HG03439 (cell line): Measurements from ENCODE around the gene ZFAND2B.

Source experiments
- ATAC-seq: cut with Tn5 transposase; IDR thresholded peaks from one replicate; pipeline ENCODE4 v1.9.1; 2021; ENCODE audit warnings: mild to moderate bottlenecking, moderate library complexity; ENCODE audit not compliant: unreplicated experiment

The ZFAND2B gene

GRCh38 chr2:219206328-219207133 lies at the start of gene ZFAND2B:
ZFAND2B (plus strand) TSS chr2:219206782; CDS start chr2:219206988, 206 bp downstream.
- peak; percentile 96 for ATAC-seq

- no peak for ATAC-seq
Measured at GRCh38 chr2:219157396-219157795, 49.2 kb upstream of the ZFAND2B start.

GRCh38 chr2:219158025-219158424 lies 48.6 kb upstream of the ZFAND2B start:
- no peak for ATAC-seq

GRCh38 chr2:219158586-219158985 lies 48.0 kb upstream of the ZFAND2B start:
- ATAC-seq: no peak

GRCh38 chr2:219159771-219160185 lies 46.8 kb upstream of the ZFAND2B start:
- no peak for ATAC-seq

GRCh38 chr2:219160186-219161017 lies 46.2 kb upstream of the ZFAND2B start, which contains the start of gene NHEJ1:
NHEJ1 (minus strand) TSS chr2:219160815; CDS start chr2:219158362, 2,453 bp downstream.
- ATAC-seq: peak; percentile 85

- no peak for ATAC-seq
Measured at GRCh38 chr2:219161097-219161496, 45.5 kb upstream of the ZFAND2B start.

- no peak for ATAC-seq
Measured at GRCh38 chr2:219163156-219163555, 43.4 kb upstream of the ZFAND2B start.

GRCh38 chr2:219165058-219165911 lies 41.3 kb upstream of the ZFAND2B start:
- ATAC-seq: no peak

GRCh38 chr2:219167997-219168396 lies 38.6 kb upstream of the ZFAND2B start:
- no peak for ATAC-seq

GRCh38 chr2:219168526-219168925 lies 38.1 kb upstream of the ZFAND2B start:
- no peak for ATAC-seq

- ATAC-seq: no peak
Measured at GRCh38 chr2:219168932-219169331, 37.6 kb upstream of the ZFAND2B start.

- no peak for ATAC-seq
Measured at GRCh38 chr2:219169930-219170654, 36.5 kb upstream of the ZFAND2B start, which contains the start of gene SLC23A3. SLC23A3 (minus strand) TSS chr2:219170029; CDS start chr2:219169984, 45 bp downstream.

- ATAC-seq: no peak
Measured at GRCh38 chr2:219171231-219171651, 35.3 kb upstream of the ZFAND2B start.

- ATAC-seq: no peak
Measured at GRCh38 chr2:219172231-219173154, 34.1 kb upstream of the ZFAND2B start.

GRCh38 chr2:219173176-219173575 lies 33.4 kb upstream of the ZFAND2B start:
- no peak for ATAC-seq

GRCh38 chr2:219174146-219174545 lies 32.4 kb upstream of the ZFAND2B start:
- no peak for ATAC-seq

- no peak for ATAC-seq
Measured at GRCh38 chr2:219174801-219175200, 31.8 kb upstream of the ZFAND2B start.

GRCh38 chr2:219175486-219175885 lies 31.1 kb upstream of the ZFAND2B start:
- no peak for ATAC-seq
